HCT116 (cell line): ENCODE results near the gene LHX2. TPM values are rescaled to one million over a fixed set of nuclear protein-coding genes. Genes with fewer than 3 reads are reported as not detected.

Experiments used
- ATAC-seq: fragments of 200-7000 bp; cut with Tn5 transposase; 2 replicates; pipeline ENCODE4 v1.9.1; 2020; ENCODE audit warnings: mild to moderate bottlenecking, moderate library complexity
- BruUV-seq: library from RNA; stranded (reverse); fragments of 400-500 nt; replicated peaks from 2 replicates; lab custom pipeline; 2021; lab: Mats Ljungman, UMichigan
- CTCF ChIA-PET: fragments of 300-600 bp; sonication (Branson Sonifier 250); formaldehyde crosslinking; loops from one replicate; lab custom pipeline; 2021; ENCODE audit warnings: antibody characterized with exemption; lab: Charles Lee
- POLR2A ChIA-PET: fragments of 300-600, 350-600 bp; sonication (Branson Sonifier 250); formaldehyde crosslinking; loops from one replicate; lab custom pipeline; 2021; ENCODE audit warnings: antibody characterized with exemption; lab: Charles Lee
- RAD21 ChIA-PET, 2 experiments: fragments of 300-600 bp; sonication (Branson Sonifier 250); formaldehyde crosslinking; loops; one replicate each; lab custom pipeline; 2023; ENCODE audit warnings: low total read pairs in 2 of 2; ENCODE audit not compliant: uncharacterized antibody in 2 of 2, unreplicated experiment in 2 of 2, low non-redundant PET in 1 of 2; lab: Charles Lee
- DNase-seq: peaks from one replicate; pipeline ENCODE4 v3.0.0-alpha.2; 2010; ENCODE audit warnings: low read depth, low spot score
- H2AFZ ChIP-seq: fragments of 200-600 bp; shearing (Covaris generic), sonication (generic); 2 replicates; pipeline ENCODE4 v1.6.1; 2017; ENCODE audit warnings: low read depth, mixed run types, mixed read lengths, antibody characterized with exemption, low read length; ENCODE audit not compliant: poor library complexity, severe bottlenecking
- H3K27ac ChIP-seq: 2 replicates; pipeline ENCODE4 v1.5.1; 2012; ENCODE audit warnings: low read depth, low read length
- H3K27me3 ChIP-seq: fragments of 200-600 bp; sonication (generic); 2 replicates; pipeline ENCODE4 v1.6.1; 2016; ENCODE audit warnings: mixed run types, low read length, mixed read lengths; ENCODE audit not compliant: insufficient read depth
- H3K36me3 ChIP-seq, 2 experiments: fragments of 200-500 bp in 1 of 2; fragments of 200-600 bp in 1 of 2; sonication (Bioruptor generic) in 1 of 2; sonication (generic) in 1 of 2; 2 replicates each; pipeline versions ENCODE4 v1.5.1 to v1.6.1; 2014 to 2016; ENCODE audit warnings: low read length in 2 of 2, inconsistent platforms in 1 of 2, mixed read lengths in 1 of 2, mixed run types in 1 of 2; ENCODE audit not compliant: insufficient read depth in 2 of 2, control insufficient read depth in 1 of 2
- H3K4me1 ChIP-seq, 2 experiments: fragments of 200-600 bp in 1 of 2; sonication (generic) in 1 of 2; 2 replicates each; pipeline versions ENCODE4 v1.5.1 to v1.6.1; 2012 to 2017; ENCODE audit warnings: low read length in 2 of 2, inconsistent platforms in 1 of 2, mild to moderate bottlenecking in 1 of 2, mixed read lengths in 1 of 2, mixed run types in 1 of 2, moderate library complexity in 1 of 2; ENCODE audit not compliant: insufficient read depth in 2 of 2, control insufficient read depth in 1 of 2
- H3K4me2 ChIP-seq: fragments of 200-600 bp; sonication (generic); 2 replicates; pipeline ENCODE4 v1.6.1; 2017; ENCODE audit warnings: mixed run types, low read length, mixed read lengths
- H3K4me3 ChIP-seq, 2 experiments: fragments of 200-600 bp in 1 of 2; sonication (generic) in 1 of 2; replicated peaks in 1 of 2; 2 replicates each; pipeline ENCODE4 v1.5.1; 2011 to 2016; ENCODE audit warnings: low read length in 2 of 2, control low read depth in 1 of 2, low read depth in 1 of 2, mild to moderate bottlenecking in 1 of 2, mixed read lengths in 1 of 2, mixed run types in 1 of 2
- H3K79me2 ChIP-seq: fragments of 200-600 bp; sonication (generic); 2 replicates; pipeline ENCODE4 v1.6.1; 2017; ENCODE audit warnings: mild to moderate bottlenecking, mixed run types, low read length, moderate library complexity, mixed read lengths; ENCODE audit not compliant: insufficient read depth
- H3K9ac ChIP-seq: fragments of 200-600 bp; sonication (generic); 2 replicates; pipeline ENCODE4 v1.6.1; 2016; ENCODE audit warnings: low read length, mixed read lengths
- H3K9me2 ChIP-seq: fragments of 200-600 bp; sonication (generic), shearing (Covaris generic); 2 replicates; pipeline ENCODE4 v1.6.1; 2017; ENCODE audit warnings: mixed run types, mild to moderate bottlenecking, moderate library complexity; ENCODE audit not compliant: insufficient read depth
- H3K9me3 ChIP-seq, 2 experiments: fragments of 200-500 bp in 1 of 2; fragments of 200-600 bp in 1 of 2; sonication (Bioruptor generic) in 1 of 2; sonication (generic) in 1 of 2; 2 replicates each; pipeline ENCODE4 v1.6.1; 2014 to 2017; ENCODE audit warnings: low read length in 2 of 2, mixed read lengths in 2 of 2, inconsistent platforms in 1 of 2, low read depth in 1 of 2, mild to moderate bottlenecking in 1 of 2, mixed run types in 1 of 2, moderate library complexity in 1 of 2; ENCODE audit not compliant: control insufficient read depth in 1 of 2, insufficient read depth in 1 of 2
- H4K20me1 ChIP-seq: fragments of 200-600 bp; sonication (generic), shearing (Covaris generic); 2 replicates; pipeline ENCODE4 v1.6.1; 2017; ENCODE audit warnings: mixed run types, mild to moderate bottlenecking, moderate library complexity; ENCODE audit not compliant: insufficient read depth
- CBX3 ChIP-seq: IDR thresholded peaks from 2 replicates; pipeline ENCODE4 v1.6.1; 2012; ENCODE audit warnings: low read depth
- CEBPB ChIP-seq: IDR thresholded peaks from 2 replicates; pipeline ENCODE4 v1.6.1; 2012; ENCODE audit warnings: low read depth
- EGR1 ChIP-seq: IDR thresholded peaks from 2 replicates; pipeline ENCODE4 v1.6.1; 2012; ENCODE audit warnings: low read depth
- ELF1 ChIP-seq: IDR thresholded peaks from 2 replicates; pipeline ENCODE4 v1.6.1; 2012; ENCODE audit warnings: low read depth, borderline replicate concordance
- FOSL1 ChIP-seq: IDR thresholded peaks from 2 replicates; pipeline ENCODE4 v1.6.1; 2012; ENCODE audit warnings: low read depth
- JUND ChIP-seq: IDR thresholded peaks from 2 replicates; pipeline ENCODE4 v1.6.1; 2012
- POLR2A ChIP-seq: IDR thresholded peaks from 2 replicates; pipeline ENCODE4 v1.7.0; 2011; ENCODE audit warnings: borderline replicate concordance; ENCODE audit not compliant: insufficient read depth, insufficient read length; ENCODE audit errors: extremely low read depth
- SIN3A ChIP-seq: IDR thresholded peaks from 2 replicates; pipeline ENCODE4 v1.6.1; 2012; ENCODE audit warnings: low read depth
- SRF ChIP-seq: IDR thresholded peaks from 2 replicates; pipeline ENCODE4 v1.6.1; 2012; ENCODE audit warnings: low read depth
- ZNF274 ChIP-seq: fragments of 200-500 bp; sonication (Bioruptor generic); IDR thresholded peaks from 2 replicates; pipeline ENCODE4 v1.6.1; 2014; ENCODE audit warnings: mild to moderate bottlenecking, low read depth, low read length, inconsistent platforms
- intact Hi-C: fragments of 100-400 bp; cut with micrococcal nuclease; formaldehyde crosslinking; loops from 2 replicates; pipeline ENCODE4 v1.10.0; 2022
- total RNA-seq: library from RNA; stranded (reverse); gene quantifications from one replicate; pipeline ENCODE4 v1.2.1, GENCODE V29; 2021; ENCODE audit not compliant: unreplicated experiment
- TF ChIP-seq, protein P1 (sequence below): IDR thresholded peaks from 2 replicates; pipeline ENCODE4 v1.6.1; 2012; ENCODE audit warnings: low read depth

LHX2 gene
- total RNA-seq, 1 experiment from 2014 or later = 10.2 TPM

DNA sequence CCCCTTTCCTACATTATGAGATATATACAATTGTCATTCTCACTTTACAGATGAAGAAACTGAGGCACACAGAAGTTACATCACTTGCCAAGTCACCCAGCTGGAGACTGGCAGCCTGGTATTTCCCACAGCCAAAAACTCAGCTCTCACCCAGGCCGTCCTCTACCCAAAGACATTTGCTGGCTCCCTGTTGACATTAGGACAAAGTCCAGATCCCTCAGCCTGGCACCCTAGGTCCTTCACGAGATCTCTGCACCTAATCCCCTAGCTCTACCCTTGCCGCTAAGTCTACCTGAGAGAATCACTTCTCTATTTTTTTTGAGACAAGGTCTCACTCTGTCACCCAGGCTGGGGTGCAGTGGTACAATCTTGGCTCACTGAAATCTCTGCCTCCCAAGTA lies 26.8 kb upstream of the LHX2 start (continued):
- TF ChIP-seq, protein P1, sequence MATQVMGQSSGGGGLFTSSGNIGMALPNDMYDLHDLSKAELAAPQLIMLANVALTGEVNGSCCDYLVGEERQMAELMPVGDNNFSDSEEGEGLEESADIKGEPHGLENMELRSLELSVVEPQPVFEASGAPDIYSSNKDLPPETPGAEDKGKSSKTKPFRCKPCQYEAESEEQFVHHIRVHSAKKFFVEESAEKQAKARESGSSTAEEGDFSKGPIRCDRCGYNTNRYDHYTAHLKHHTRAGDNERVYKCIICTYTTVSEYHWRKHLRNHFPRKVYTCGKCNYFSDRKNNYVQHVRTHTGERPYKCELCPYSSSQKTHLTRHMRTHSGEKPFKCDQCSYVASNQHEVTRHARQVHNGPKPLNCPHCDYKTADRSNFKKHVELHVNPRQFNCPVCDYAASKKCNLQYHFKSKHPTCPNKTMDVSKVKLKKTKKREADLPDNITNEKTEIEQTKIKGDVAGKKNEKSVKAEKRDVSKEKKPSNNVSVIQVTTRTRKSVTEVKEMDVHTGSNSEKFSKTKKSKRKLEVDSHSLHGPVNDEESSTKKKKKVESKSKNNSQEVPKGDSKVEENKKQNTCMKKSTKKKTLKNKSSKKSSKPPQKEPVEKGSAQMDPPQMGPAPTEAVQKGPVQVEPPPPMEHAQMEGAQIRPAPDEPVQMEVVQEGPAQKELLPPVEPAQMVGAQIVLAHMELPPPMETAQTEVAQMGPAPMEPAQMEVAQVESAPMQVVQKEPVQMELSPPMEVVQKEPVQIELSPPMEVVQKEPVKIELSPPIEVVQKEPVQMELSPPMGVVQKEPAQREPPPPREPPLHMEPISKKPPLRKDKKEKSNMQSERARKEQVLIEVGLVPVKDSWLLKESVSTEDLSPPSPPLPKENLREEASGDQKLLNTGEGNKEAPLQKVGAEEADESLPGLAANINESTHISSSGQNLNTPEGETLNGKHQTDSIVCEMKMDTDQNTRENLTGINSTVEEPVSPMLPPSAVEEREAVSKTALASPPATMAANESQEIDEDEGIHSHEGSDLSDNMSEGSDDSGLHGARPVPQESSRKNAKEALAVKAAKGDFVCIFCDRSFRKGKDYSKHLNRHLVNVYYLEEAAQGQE = no peak
- no peak for TF ChIP-seq EGR1

DNA sequence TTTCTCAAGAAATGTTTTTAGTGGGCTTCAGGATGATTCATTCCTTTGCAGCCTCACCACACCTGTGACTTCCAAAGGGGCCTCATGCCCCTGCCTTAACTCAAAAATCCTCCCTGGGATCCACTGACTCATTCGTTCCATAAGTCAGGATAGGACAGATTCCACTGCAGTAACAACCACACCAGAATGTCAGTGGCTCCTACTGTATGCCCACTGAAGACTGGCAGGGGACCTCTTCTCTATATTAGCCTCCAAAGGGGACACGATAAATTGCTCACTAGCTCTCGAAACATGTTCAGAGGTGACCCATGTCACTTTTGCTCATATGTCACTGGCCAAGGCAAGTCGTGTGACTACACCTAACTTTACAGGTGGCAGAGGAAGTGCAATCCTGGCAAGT lies 25.7 kb upstream of the LHX2 start:
- ChIA-PET RAD21 (no interaction called here), CTCF (no interaction called here), POLR2A (no interaction called here)
- Histone ChIP-seq H3K36me3 (no peaks in the 10 kb centered on the region), H3K27me3 (peaks cover 10% of the 10 kb centered on the region; the same call in 1 of the 2 replicates), H3K4me2 (no peak overlapping the region), H3K9ac (no peak overlapping the region), H3K4me1 (no peaks in the 10 kb centered on the region), H4K20me1 (no peaks in the 10 kb centered on the region), H3K9me2 (no peaks in the 10 kb centered on the region), H3K4me3 (no peak overlapping the region), H2AFZ (no peak overlapping the region), H3K9me3 (no peaks in the 10 kb centered on the region), H3K79me2 (no peaks in the 10 kb centered on the region), H3K27ac (no peak overlapping the region)
- DNase-seq = no peak
- no TSS peak for BruUV-seq
- ATAC-seq = no peak
- intact Hi-C loops = no loop called here
- no peak for TF ChIP-seq CEBPB
- TF ChIP-seq ZNF274 = no peak
- TF ChIP-seq SRF = no peak
- TF ChIP-seq CBX3 = no peak
- TF ChIP-seq JUND = no peak
- TF ChIP-seq FOSL1 = no peak
- no peak for TF ChIP-seq ELF1
- TF ChIP-seq POLR2A = no peak
- TF ChIP-seq, protein P1 = no peak
- no peak for TF ChIP-seq SIN3A
